ENCODE data around the gene CPS1. TPM values are rescaled to one million over a fixed set of nuclear protein-coding genes. Genes with fewer than 3 reads are reported as not detected.

CPS1 gene
- total and polyA plus RNA-seq, 2 experiments from 2014 or later = 5.5 to 11.0 TPM

GRCh38 chr2:210657874-210658273 is 101.5 kb downstream of the CPS1 start (continued):
- no peak for TF ChIP-seq ZNF462 (CRISPR knock-in tag; IDR thresholded peaks at IDR 0.05)
- TF ChIP-seq ZNF331 (CRISPR knock-in tag; IDR thresholded peaks at IDR 0.05; ENCODE audit: low read depth) = no peak
- no peak for TF ChIP-seq STAT1 (IDR thresholded peaks at IDR 0.05; ENCODE audit: unreplicated experiment)
- no peak for TF ChIP-seq NANOG (IDR thresholded peaks at IDR 0.05; ENCODE audit: borderline replicate concordance)
- TF ChIP-seq JUNB (IDR thresholded peaks at IDR 0.05; ENCODE audit: unreplicated experiment) = no peak
- TF ChIP-seq CTCF (conservative IDR thresholded peaks at IDR 0.05; ENCODE audit: low read depth in 2 of 2) = no peak
- no peak for TF ChIP-seq ZNF114 (CRISPR knock-in tag; IDR thresholded peaks at IDR 0.05)
- no peak for TF ChIP-seq REST (IDR thresholded peaks at IDR 0.05; ENCODE audit: unreplicated experiment)
